ENCODE results near the gene EBP. TPM values are rescaled to one million over a fixed set of nuclear protein-coding genes. Genes with fewer than 3 reads are reported as not detected.

The EBP gene
- total RNA-seq, 1 experiment from 2014 or later = 141 TPM

- no peaks in the 10 kb centered on the region for H3K27me3 Mint-ChIP-seq (ENCODE audit: insufficient read depth, unreplicated experiment)
- ChIA-PET POLR2A (no interaction called here), CTCF (no interaction called here)
- TF ChIP-seq, protein P1, sequence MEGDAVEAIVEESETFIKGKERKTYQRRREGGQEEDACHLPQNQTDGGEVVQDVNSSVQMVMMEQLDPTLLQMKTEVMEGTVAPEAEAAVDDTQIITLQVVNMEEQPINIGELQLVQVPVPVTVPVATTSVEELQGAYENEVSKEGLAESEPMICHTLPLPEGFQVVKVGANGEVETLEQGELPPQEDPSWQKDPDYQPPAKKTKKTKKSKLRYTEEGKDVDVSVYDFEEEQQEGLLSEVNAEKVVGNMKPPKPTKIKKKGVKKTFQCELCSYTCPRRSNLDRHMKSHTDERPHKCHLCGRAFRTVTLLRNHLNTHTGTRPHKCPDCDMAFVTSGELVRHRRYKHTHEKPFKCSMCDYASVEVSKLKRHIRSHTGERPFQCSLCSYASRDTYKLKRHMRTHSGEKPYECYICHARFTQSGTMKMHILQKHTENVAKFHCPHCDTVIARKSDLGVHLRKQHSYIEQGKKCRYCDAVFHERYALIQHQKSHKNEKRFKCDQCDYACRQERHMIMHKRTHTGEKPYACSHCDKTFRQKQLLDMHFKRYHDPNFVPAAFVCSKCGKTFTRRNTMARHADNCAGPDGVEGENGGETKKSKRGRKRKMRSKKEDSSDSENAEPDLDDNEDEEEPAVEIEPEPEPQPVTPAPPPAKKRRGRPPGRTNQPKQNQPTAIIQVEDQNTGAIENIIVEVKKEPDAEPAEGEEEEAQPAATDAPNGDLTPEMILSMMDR (IDR thresholded peaks at IDR 0.05; ENCODE audit: insufficient read depth in 1 of 2, low read depth in 1 of 2, low read length in 1 of 2, severe bottlenecking in 1 of 2, unreplicated experiment in 1 of 2) = no peak
- no peaks in the 10 kb centered on the region for H3K36me3 ChIP-seq (ENCODE audit: control insufficient read depth, insufficient read depth, low read length)
- H3K4me1 Mint-ChIP-seq (ENCODE audit: low read depth, unreplicated experiment) = no peaks in the 10 kb centered on the region
- H3K36me3 Mint-ChIP-seq (ENCODE audit: insufficient read depth, unreplicated experiment) = peaks cover 13% of the 10 kb centered on the region
- no peaks in the 10 kb centered on the region for H3K27me3 ChIP-seq (replicated peaks; ENCODE audit: control insufficient read depth, insufficient read depth, low read length)
- H3K4me1 ChIP-seq = no peaks in the 10 kb centered on the region
- H3K4me3 ChIP-seq (ENCODE audit: low read depth, low read length) = no peak overlapping the region
- DNase-seq = no peak
- no peak overlapping the region for H3K4me3 Mint-ChIP-seq (ENCODE audit: unreplicated experiment)
- no peaks in the 10 kb centered on the region for H3K9me3 ChIP-seq
- BruUV-seq (replicated peaks) = no TSS peak
- H3K27ac Mint-ChIP-seq (ENCODE audit: unreplicated experiment) = no peak overlapping the region
- no peaks in the 10 kb centered on the region for H3K9me3 Mint-ChIP-seq (ENCODE audit: unreplicated experiment)
- intact Hi-C loops (cut with micrococcal nuclease; ENCODE audit: unreplicated experiment) = no loop called here
Observed at GRCh38 chrX:48558271-48558670, 36.7 kb downstream of the EBP start.

- H3K36me3 Mint-ChIP-seq (ENCODE audit: insufficient read depth, unreplicated experiment) = peaks cover 8% of the 10 kb centered on the region
- H3K9me3 ChIP-seq = no peaks in the 10 kb centered on the region
- H3K4me3 Mint-ChIP-seq (ENCODE audit: unreplicated experiment) = no peak overlapping the region
- TF ChIP-seq, protein P1 (IDR thresholded peaks at IDR 0.05; ENCODE audit: insufficient read depth in 1 of 2, low read depth in 1 of 2, low read length in 1 of 2, severe bottlenecking in 1 of 2, unreplicated experiment in 1 of 2) = no peak
- no peak overlapping the region for H3K4me3 ChIP-seq (ENCODE audit: low read depth, low read length)
- no peak overlapping the region for H3K27ac Mint-ChIP-seq (ENCODE audit: unreplicated experiment)
- intact Hi-C loops (cut with micrococcal nuclease; ENCODE audit: unreplicated experiment) = no loop called here
- H3K4me1 Mint-ChIP-seq (ENCODE audit: low read depth, unreplicated experiment) = no peaks in the 10 kb centered on the region
- ChIA-PET POLR2A (no interaction called here), CTCF (no interaction called here)
- H3K27me3 Mint-ChIP-seq (ENCODE audit: insufficient read depth, unreplicated experiment) = no peaks in the 10 kb centered on the region
- no peaks in the 10 kb centered on the region; the same call in 1 of the 2 replicates for H3K36me3 ChIP-seq (ENCODE audit: control insufficient read depth, insufficient read depth, low read length)
- H3K27me3 ChIP-seq (replicated peaks; ENCODE audit: control insufficient read depth, insufficient read depth, low read length) = no peaks in the 10 kb centered on the region
- no peak for DNase-seq
- BruUV-seq (replicated peaks) = no TSS peak
- H3K9me3 Mint-ChIP-seq (ENCODE audit: unreplicated experiment) = no peaks in the 10 kb centered on the region
- no peaks in the 10 kb centered on the region for H3K4me1 ChIP-seq
Observed at GRCh38 chrX:48559636-48560035, 38.0 kb downstream of the EBP start.

DNA sequence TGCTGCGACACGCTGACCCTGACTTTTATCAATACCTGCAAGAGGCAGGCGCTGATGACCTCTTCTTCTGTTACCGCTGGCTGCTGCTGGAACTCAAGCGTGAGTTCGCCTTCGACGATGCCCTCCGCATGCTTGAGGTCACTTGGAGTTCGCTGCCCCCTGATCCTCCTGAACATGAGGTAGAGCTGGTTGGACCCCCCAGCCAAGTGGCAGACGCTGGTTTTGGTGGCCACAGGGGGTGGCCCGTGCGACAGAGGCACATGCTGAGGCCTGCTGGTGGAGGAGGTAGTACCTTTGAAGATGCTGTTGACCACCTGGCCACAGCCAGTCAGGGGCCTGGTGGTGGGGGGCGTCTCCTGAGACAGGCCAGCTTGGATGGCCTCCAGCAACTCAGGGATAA is 38.4 kb downstream of the EBP start:
- H3K27me3 ChIP-seq (replicated peaks; ENCODE audit: control insufficient read depth, insufficient read depth, low read length) = no peaks in the 10 kb centered on the region
- H3K4me3 ChIP-seq (ENCODE audit: low read depth, low read length) = no peak overlapping the region
- no TSS peak for BruUV-seq (replicated peaks)
- H3K9me3 Mint-ChIP-seq (ENCODE audit: unreplicated experiment) = no peaks in the 10 kb centered on the region
- H3K27ac Mint-ChIP-seq (ENCODE audit: unreplicated experiment) = no peak overlapping the region
- no peak for DNase-seq
- TF ChIP-seq, protein P1 (IDR thresholded peaks at IDR 0.05; ENCODE audit: insufficient read depth in 1 of 2, low read depth in 1 of 2, low read length in 1 of 2, severe bottlenecking in 1 of 2, unreplicated experiment in 1 of 2) = no peak
- ChIA-PET CTCF (no interaction called here), POLR2A (no interaction called here)
- H3K4me1 Mint-ChIP-seq (ENCODE audit: low read depth, unreplicated experiment) = no peaks in the 10 kb centered on the region
- H3K9me3 ChIP-seq = no peaks in the 10 kb centered on the region
- intact Hi-C loops (cut with micrococcal nuclease; ENCODE audit: unreplicated experiment) = no loop called here
- H3K4me3 Mint-ChIP-seq (ENCODE audit: unreplicated experiment) = no peak overlapping the region
- H3K4me1 ChIP-seq = no peaks in the 10 kb centered on the region
- no peaks in the 10 kb centered on the region for H3K27me3 Mint-ChIP-seq (ENCODE audit: insufficient read depth, unreplicated experiment)
- peaks cover 5% of the 10 kb centered on the region for H3K36me3 Mint-ChIP-seq (ENCODE audit: insufficient read depth, unreplicated experiment)
- no peaks in the 10 kb centered on the region; the same call in 1 of the 2 replicates for H3K36me3 ChIP-seq (ENCODE audit: control insufficient read depth, insufficient read depth, low read length)

Measured in Caco-2 (cell line).